Measurements from ENCODE around the gene ST3GAL4.

ST3GAL4 gene

DNA sequence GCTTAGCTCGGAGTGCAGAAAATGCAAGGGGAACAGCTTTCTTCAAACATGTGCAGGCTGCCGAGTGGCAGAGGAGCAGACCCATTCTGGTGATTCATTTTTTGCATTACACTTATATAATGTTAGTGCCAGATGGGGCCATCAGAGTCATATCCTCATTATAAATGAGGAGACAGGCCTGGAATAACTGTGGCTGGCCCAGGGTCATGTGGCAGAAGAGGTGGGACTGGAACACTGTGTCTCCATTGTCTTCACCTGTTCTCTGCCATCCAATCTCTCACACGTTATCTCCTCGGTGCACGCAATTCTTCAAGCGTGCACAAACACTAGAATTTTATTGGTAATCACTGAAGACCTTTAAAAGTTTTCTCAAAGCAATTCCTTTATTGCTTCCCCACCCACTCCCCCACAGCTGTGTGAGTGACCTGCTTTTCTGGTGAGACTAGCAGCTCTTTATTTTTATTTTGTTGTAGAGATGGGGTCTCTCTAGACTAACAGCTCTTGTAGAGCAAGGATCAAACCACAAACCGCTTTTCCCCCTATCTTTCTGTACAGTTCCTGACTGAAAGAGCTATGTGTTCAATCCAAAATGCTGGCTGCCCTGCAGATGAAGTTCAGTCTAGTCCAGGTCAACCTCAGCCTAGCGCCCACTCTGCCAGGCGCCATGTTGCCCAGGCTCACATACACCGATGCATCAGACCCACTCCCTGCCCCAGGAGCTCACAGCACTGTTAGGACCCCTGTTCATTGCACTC, 75.3 kb downstream of the ST3GAL4 start:
- no peak for DNase-seq

DNA sequence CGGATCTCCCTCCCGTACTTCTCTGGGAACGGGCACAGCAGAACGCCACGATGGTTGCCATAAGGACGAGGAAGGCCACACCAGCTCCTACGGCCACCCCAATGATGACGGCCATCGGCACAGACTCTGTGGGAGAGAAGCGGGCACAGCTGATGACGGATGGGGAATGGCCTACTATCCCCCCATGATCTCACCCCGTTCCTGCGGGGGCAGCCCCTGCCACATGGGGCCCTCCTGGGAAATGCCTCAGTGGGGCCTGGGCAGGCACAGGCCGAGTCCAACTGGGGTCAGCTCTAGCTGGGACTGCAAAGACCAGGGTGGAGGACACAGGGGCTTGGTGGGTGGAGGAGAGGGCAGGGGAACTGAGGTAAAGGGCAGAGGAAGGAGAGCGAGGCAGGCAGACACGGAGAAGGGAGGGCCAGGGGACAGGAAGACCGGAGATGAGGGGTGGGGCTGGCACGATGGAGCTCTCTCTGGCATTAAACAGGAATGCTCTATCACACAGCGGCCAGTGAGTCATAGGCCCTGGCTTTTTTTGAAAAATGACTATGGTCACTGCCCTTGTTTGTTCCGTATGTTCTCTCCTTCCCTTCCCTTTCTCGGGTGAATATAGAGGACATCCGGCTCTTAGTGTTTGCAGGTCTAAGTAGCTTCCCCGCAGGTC, 76.0 kb downstream of the ST3GAL4 start:
- DNase-seq = no peak

DNA sequence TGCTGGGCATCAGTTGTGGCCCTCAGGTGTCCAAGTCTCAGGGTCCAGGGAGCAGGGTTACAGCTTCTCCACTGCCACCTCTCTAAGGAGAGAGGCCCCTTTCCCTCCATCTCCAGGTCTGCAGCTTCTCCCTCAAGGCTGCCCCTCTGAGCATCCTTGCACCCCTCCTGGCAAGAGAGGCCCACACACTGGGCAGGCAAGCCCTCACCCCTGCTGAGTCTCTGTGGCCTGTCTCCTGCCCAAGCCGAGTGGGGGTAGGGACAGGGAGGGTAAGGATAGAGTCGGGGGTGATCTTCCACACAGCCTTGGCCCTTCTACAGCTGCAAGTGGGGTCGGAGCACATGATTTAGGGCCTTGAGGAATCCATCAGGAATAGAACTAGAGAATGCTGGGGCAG, 76.6 kb downstream of the ST3GAL4 start:
- DNase-seq = no peak

DNA sequence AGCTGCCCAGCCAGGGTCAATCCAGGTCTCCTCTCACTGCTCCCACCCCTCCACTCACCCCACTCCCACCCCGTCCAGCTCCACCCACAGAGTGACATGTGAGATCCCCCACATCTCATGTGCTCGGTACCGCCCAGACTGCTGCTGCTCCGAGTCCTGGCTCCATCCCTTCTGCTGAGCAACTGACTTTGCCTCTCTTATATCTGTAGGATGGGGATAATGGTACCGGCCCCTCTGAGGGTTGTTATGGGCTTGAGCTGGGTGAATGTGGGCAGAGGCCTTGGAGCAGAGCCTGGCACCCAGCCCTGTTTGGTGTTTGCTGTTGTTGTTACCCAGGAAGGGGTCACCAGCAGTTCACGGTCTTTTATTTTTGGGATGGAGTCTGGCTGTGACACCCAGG, 77.0 kb downstream of the ST3GAL4 start:
- no peak for DNase-seq

DNA sequence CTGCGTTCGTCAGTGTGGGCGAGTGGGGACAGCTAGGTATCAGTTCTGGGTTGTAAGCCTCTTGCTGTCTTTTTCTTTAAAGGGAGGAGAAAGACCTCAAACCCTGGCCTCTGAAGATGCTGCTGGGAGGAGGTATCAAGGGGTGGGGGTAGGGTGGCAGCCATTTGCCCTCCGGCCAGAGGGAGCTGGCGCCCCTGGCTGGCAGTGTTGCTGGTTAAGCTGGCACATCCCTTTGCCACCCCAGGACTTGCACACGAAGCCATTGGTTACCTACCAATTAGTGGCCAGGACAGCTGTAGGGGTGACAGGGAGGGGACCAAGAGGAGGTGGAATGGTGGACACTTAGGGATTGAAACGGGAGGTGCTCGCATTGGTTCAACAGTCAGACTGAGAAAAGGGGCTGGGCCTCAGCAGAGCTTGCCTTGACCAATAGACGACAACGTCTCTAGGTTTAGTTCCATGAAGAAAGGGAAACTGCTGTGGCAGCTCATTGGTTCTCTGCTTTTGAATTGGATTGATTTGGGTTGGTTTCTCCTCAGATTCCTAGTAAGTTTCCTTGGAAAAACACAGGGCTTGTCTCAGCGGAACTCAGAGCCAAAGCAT, 77.9 kb downstream of the ST3GAL4 start:
- no peak for DNase-seq

DNA sequence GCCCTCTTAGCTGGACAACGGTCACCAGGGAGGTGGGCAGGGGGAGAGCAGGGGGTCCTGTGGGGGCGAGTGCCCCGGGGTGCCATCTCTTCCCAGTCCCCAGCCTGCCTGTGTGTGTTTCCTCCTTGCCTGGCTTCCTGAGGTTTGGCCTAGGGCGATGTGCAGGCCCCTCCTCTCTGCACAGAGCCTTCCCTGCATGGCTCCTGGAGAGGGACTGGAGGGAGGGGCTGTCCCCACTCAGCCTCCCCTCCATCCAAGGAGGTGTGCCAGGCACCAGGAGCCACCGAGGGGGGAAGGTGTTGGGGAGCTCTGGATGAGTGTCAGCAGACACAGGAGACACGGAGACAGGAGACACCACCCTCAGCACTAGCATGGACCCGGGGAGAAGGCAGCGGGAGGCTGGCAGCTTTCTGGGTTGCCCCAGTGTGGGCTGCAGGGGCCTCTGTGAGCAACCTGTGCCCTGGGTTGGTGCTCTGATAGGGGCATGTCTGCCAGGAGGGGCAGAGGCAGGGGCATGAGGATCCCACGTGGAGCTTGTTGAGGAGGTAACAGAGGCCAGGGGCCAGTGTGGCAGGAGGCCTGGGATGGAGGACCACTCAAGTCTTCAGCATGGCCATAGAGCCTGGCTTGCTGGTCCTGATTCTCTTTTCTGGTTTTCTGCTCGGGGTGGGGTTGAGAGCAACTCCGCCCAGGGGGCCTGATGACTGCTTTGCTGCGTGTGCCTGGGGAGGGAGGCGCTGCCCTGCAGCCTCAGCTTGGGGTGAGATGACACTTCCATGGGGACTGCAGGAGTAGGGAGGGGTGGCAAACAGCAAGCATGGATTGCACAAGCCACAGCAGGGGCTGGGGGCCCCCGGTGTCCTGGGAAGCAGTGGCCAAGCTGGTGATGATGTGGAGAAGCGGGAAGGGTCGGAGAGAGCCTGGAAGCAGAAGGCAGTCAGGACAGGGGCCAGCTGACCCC, 78.8 kb downstream of the ST3GAL4 start:
- DNase-seq = no peak

DNA sequence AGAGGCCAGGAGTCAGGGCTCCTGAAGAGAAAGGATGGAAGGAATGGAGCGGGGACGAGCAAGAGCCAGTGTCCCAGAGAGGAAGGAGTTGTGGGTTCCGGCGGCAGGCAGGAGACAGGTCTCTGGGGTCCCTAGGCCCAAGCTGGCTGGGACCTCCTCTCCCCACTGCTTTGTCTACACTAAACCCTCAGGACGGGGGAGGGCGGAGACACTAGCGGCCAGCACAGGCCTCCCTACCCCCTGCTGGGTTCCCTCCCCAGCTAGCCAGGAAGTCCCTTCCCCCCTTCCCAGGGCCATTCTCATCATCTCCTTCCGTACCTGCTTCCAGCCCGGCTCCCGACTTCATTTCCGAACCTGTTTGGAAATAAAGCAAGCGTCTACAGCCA, 79.5 kb downstream of the ST3GAL4 start:
- DNase-seq = no peak

DNA sequence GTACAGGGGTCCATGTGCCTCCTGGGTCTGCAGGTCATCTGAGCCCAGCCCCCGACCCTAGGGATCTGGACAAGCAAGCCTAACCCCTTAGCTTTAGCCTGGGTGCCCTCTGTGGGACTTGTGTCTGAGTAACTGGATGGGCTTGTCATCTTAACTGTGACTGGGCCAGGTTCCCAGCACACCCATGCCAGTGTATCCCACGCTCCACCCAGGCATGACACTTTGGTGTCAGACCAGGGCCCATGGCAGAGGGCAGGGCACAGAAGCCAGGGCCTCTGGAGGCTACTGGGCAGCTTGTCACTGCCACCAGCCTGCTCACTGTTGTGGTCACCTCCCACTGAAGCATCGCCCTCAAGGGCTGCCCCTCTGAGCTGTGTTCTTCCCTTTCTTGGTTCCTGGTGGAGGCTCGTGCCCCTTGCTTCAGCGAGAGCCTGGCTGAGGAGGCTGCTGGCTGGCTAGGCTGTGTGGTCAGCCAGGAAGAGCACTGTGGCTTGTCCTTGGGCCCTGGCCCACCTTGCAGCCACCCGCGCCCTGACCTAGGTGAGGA, 80.8 kb downstream of the ST3GAL4 start:
- DNase-seq = no peak

DNA sequence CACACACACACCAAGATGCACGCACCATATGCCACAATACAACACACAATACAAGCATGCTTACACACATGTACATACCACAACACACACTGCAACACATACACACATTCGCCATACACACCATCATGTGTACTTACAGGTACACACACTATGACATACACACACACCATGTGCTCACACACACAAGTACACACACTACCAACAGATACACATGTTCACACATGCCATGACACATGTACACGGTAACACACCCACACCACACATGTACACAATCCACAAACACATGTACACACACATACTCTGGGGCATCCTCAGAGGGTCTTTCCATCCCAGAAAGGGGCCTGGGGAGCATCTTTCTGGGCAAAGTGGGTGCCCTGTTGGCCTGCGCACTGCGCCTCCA, 82.2 kb downstream of the ST3GAL4 start:
- DNase-seq = no peak

DNA sequence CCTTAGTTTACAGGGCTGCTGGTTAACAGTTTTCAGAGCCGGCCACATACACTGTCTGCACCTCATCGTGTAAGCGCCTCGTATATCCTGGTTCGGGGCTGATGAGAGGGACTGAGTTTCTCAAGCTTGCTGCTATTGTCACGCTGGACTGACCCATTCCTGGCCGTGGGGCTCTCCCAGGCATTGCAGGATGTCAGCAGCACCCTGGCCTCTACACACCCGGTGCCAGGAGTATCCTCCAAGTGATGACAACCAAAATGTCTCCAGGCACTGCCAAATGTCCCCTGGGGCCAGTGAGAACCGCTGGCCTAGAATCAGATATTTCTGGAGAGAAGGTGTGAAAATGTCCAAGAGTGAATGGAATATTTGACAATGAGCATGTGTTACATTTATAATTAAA, 82.8 kb downstream of the ST3GAL4 start:
- no peak for DNase-seq

DNA sequence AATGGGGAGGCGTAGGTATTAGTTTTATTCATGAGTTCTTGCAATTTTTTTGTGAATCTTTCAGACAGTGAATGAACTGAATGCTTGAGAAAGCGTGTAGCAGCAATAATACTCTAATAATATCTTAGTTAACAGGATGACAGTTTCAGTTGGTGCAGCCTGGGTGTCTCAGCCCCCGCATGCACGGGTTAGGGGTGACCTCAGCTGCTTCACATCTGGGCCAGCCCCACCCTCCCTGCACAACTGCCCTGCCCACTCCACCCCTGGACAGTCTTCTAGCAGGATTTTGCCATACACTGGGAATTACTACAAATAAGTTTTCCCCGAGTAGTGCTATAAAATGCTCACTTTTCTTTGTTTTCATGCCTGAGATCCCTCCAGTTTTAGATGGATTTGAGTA, 83.2 kb downstream of the ST3GAL4 start:
- DNase-seq = no peak

DNA sequence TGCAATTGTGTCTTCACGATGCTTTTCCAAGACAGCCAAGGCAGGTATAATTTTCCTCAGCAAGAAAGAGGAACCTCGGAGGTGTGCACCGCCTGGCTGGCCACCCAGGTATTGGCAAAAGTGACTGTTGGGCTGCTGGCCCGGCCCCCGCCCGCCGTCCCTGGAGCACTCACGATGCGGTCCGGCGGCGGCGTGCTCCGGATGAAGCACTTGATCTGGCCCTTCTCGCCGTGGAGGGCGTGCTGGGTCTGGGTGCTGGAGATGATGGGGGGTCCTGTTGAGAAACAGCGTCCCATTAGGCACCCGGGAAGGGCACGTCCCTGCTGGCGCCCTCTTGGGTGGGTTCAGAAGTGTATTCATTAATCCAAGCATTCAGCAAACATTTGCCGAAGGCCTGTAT, 84.8 kb downstream of the ST3GAL4 start:
- DNase-seq = no peak

DNA sequence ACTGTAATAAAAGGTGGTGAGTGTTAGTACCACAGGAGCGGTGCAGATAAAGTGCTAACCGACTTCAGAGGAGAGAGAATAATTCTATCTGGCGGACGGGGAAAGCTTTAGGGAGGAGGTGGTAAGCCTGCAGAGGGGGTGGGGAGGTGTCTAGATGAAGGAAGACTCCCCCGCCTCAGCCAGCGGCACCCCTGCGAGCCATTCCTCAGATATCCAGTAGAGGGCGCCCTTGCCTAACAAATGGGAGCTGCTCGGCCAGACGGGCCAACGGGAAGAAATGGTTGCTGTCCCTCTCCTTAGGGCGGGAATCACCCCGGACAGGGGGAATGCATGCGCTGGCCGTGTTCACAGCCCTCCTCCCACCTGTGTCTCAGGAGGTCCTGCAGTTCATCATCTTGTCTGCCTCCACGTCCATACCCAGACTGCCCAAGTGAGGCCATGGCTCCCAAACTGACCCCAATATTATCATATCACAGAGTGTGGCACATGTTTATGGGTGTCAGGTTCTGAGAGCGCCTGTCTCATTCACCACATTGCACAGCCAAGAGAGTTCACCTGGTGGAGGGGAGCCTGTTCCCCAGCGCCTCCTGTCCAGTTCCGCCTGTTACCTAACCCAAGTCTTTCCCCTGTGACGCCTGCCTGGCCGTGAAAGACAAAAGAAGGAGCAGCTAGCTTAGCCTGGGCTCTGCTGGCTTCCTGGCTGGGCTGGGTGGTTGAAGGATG, 85.5 kb downstream of the ST3GAL4 start:
- peak; percentile 87 for DNase-seq

DNA sequence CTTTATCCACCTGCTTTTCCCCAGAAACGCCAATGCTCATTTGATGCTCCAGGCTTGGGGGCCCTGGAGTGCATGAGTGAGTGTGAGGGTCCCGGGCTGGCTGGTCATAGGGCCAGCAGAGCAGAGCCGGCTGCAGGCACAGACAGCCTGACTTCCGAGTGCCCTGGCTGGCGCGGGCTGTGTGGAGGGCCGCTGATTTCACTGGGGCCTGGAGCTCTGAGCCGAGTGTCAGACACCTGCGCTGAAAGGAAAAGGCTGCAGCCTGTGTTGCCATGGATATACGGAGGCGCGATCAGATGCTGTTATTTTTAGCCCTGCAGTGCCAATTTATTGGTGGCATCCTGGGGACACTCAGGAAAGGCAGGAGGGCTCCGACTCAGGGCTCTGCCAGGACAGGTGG, 87.6 kb downstream of the ST3GAL4 start:
- no peak for DNase-seq

DNA sequence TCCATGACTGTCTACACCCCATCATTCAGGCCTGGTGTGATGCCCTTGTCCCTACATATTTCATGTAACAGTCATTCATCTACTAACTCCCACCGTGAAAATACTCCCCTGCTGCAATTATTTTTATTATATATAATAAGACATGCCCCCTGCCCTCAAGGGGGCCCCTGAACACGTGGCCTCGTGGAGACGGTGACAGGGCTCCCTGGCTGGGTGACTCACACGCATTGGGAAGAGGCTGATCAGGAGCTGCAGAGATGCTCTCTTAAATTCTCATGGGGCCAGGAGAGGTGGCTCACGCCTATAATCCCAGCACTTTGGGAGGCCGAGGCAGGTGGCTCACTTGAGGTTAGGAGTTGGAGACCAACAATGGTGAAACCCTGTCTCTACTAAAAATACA, 88.6 kb downstream of the ST3GAL4 start:
- DNase-seq = no peak

DNA sequence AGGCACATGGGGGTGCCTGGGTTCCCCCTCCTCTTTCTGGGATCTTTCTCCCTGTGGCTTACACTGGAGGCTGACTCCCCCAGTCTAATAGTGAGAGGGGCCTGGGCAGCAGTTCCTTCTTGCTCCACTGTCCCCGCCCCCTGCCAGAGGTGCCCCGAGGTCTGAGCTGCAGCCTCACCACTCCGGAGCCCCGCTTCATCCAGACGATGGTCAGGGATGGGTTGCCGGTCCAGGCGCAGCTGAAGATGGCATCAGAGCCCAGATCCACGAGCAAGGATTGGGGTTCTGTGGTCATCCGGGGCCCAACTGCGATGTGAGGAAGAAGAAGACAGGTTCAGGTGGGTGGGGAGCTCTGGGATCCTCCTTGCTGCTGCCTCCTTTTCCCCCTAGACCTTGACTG, 91.1 kb downstream of the ST3GAL4 start:
- no peak for DNase-seq

DNA sequence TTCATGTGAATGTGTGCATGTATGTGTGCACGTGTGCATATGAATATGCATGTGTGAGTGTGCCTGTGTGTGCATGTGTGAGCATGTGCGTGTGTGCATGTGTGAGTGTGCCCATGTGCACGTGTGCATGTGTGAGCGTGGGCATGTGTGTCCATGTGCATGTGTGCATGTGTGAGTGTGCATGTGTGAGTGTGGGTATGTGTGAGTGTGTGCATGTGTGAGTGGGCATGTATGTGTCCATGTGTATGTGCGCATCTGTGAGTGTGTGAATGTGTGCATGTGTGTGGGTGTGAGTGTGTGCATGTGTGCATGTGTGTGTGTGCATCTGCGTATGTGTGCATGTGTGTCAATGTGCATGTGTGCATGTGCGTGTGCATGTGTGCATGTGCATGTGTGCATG, 94.7 kb downstream of the ST3GAL4 start:
- DNase-seq = no peak

DNA sequence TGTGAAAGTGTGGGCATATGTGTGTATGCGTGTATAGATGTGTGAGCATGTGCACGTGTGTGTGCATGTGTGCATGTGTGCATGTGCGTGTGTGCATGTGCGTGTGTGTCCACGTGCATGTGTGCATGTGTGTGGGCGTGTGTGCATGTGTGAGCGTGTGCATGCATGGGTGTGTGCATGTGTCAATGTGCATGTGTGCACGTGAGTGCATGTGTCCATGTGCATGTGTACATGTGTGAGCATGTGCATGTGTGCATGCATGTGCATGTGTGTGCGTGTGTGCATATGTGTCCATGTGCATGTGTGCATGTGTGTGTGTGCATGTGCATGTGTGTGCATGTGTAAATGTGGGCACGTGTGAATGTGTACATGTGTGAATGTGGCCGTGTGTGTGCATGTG, 95.3 kb downstream of the ST3GAL4 start:
- no peak for DNase-seq

DNA sequence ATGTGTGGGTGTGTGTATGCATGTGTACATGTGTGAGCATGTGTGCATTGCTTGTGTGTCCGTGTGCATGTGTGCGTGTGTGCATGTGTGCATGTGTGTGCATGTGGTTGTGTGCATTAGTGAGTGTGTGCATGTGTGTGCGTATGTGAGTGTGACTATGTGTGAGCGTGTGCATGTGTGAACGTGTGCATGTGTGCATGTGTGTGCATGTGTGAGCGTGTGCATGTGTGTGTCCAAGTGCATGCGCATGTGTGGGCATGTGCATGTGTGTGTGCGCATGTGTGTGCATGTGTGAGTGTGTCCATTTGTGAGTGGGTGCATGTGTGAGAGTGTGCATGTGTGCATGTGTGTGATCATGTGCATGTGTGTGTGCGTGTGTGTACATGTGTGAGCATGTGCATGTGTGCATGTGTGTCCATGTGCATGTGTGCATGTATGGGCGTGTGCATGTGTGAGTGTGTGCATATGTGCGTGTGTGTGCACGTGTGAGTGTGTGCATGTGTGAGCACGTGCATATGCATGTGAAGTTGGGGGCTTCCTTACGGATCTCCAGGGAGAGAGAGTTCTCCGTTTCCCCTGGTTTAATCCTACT, 95.8 kb downstream of the ST3GAL4 start:
- DNase-seq = no peak

DNA sequence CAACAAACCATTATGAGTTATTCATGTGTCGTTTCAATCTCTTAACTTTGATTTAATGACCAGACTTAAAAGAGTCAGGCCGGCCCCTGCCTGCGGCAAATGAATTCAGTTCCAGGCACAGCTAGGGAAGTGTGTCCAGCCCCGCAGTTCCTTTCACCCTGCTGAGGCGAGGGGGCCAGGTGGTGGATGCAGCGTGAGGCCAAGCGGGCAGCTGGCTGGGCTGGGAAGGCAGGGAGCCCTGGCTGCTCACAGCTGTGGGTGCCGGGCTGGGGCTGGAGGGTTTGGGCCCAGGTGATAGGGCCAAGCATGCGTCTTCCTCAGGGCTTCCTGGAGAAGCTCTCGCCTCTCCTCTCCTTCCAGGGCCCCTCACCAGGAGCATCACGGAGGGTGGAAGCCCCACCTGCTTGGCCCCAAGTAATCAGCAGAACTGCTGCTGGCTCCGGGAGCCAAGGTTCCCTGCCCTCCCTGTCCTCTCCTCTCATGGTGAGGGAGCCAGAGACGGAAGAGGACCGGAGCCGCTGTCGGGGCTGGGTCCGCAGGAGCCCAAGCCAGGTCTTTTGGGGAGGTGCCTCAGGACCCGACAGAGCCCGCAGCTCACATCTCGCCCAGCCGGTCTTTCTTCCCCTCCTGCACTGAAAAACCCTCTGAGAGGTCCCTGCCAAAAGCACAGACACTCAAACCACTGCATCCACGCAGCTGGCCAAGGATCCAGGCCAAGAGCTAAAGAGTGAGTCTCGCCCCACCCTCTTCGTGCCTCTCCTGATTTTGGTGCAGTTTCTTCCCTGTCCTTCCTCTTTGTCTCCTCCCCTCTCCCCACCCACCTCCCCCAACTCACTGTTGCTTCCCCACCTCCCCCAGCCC, 97.0 kb downstream of the ST3GAL4 start:
- peak; percentile 78 for DNase-seq

DNA sequence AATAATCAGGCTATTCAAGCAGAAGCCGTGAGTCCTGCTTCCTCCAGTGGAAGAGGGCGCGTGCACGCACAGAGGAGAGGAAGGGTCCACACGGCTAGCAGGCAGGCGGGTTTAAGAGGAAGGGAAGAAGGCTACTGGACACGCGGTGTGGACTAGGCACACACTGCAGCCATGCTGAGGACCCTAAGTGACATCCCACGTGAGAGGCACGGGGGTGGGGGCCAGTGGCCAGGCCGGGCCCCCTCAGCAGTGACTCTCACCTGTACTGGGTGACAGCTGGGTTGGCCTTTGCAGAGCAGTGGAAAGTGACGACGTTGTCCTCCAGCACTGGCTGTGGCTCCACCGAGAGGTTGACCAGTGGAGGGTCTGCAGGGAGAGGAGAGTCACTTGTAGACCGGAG, 100.6 kb downstream of the ST3GAL4 start:
- no peak for DNase-seq
